ENCODE data around the gene LASP1.

The LASP1 gene

GRCh38 chr17:38870259-38871165 lies 654 bp downstream of the LASP1 start:
- peak; percentile 70 for DNase-seq

- DNase-seq = peak; percentile 71
These were observed 1.6 kb downstream of the LASP1 start for GRCh38 chr17:38871247-38872015.

DNA sequence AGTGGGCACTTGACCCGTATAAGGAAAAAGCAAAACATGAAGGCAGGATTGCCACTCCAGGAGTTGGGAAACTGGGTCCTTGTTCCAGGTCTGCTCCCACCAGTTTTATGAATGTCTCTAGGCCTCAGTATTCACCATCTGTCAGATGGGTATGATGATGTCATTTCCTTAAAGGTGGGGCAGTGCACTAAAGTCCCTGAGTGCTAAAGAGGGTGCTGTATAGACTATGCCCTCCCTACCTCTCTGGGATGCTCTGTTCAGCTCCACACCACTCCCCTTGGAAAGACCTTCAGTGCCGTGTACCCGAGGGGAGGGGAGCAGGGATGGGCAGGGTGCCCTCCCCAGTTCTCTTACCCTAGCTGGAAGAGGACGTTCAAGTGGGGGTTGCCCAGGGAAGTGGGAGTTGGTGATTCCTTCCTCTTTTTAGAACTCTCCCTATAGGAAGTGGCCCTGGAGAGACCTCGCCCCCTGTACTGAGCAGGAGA lies 2.2 kb downstream of the LASP1 start:
- DNase-seq = peak; percentile 46

DNA sequence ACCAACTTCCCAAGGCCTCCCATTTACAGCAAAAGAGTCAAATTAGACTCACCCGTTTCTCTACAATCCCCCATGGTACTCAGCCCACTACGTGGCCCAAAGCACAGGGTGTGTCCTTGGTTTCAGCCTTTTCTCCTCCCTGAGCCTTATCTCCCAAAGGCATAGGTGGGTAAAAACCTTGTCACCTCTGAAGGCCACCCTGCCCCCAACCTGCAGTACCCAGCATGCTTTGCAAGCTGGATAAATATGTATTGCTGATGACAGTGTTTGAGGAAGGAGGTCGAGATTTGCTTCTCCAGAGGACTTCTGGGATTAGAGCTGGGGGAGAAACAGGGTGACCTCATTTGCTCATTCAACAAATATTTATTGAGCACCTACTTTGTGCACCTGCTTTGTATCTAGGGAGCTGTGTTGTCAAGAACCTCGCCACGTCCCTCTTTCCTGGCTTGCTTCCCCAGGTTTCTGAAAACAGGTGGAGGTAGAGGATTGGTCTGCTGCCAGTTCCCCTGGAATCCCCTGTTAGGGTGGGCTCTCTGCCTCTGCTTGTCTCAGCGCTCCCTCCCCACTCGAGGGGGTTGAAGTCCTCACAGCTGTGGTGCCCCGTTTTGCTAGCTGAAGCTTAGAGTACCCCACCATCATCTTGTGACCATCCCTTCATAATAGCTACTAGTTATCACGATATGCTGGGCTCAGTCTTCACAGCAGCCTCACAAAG lies 3.0 kb downstream of the LASP1 start:
- no peak for DNase-seq

GRCh38 chr17:38873640-38874380 lies 4.0 kb downstream of the LASP1 start:
- DNase-seq = no peak

DNA sequence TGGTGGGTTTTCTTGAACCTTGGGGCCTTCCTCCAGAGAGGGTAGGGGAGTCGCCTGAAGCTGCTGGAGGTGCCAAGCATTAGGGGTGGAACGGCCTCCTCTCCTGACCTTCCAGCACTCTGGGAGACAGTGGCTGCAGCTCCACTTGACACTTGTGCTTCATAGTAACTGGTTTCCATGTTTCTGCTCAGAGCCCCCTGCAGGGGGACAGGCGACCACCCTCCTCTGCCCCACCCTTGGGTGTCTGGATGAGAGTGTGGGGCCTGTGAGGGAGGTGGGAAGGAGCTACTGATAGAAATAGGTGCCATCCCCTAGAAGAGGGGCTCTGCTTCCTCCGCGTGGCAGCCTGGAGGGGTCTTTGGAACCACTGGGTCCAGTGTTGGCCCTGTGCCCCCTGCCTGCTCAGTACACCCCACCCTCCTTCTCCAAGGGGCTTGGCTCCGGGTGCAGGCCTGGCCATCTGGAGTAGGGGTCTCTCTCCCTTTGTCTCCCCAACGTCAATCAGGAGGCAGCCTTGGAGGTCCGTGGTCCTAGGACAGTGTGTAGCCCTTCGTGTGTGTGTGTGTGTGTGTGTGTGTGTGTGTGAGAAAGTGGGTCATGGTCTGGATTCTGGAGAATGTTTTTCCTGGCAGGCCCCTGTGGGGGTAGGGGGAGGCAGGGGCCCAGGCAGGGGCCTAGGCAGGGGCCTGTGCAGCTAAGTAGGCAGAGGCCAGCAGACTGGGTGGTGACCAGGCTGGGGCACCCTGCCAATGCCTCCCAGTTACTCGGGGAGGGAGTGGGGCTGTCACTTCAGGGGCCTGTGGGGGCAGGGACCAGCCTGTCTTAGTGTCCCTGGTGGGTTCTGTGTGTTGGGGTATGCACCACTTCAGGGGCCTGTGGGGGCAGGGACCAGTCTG lies 4.9 kb downstream of the LASP1 start:
- no peak for DNase-seq

- no peak for DNase-seq
These were observed 5.7 kb downstream of the LASP1 start for GRCh38 chr17:38875477-38876075.

GRCh38 chr17:38877130-38877851 lies 7.4 kb downstream of the LASP1 start:
- peak; percentile 44 for DNase-seq

GRCh38 chr17:38879878-38880665 lies 10.2 kb downstream of the LASP1 start:
- no peak for DNase-seq

DNA sequence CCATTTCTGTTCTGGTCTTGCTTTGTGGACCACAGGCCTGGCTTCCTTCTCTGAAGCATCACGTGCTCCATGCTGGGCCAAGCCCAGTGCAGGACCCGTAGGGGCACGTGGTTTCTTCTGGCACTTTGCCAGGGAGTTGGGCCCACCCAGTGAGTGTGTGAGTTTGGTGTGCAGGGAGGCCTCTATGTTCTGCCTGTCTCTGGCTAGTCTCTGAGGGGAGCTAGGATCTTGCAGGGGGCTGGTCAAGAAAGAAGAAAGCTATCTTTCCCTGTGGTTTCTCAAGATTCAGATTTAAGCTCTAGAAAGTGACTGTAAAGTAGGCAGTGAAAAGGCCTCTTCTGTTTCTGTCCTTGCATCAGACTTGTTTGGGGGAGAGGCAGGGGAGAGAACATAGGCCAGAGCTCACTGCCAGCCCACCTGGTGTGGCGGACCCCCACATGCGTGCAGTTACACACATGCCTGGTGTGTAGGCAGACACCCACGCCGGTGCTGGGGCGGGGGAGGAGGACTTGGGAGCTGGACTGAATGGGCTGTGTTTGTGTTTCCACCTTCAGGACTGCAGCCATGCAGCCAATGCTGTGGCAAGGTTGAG lies 11.8 kb downstream of the LASP1 start:
- DNase-seq = peak; percentile 51

GRCh38 chr17:38882870-38883269 lies 13.0 kb downstream of the LASP1 start:
- DNase-seq = no peak

DNA sequence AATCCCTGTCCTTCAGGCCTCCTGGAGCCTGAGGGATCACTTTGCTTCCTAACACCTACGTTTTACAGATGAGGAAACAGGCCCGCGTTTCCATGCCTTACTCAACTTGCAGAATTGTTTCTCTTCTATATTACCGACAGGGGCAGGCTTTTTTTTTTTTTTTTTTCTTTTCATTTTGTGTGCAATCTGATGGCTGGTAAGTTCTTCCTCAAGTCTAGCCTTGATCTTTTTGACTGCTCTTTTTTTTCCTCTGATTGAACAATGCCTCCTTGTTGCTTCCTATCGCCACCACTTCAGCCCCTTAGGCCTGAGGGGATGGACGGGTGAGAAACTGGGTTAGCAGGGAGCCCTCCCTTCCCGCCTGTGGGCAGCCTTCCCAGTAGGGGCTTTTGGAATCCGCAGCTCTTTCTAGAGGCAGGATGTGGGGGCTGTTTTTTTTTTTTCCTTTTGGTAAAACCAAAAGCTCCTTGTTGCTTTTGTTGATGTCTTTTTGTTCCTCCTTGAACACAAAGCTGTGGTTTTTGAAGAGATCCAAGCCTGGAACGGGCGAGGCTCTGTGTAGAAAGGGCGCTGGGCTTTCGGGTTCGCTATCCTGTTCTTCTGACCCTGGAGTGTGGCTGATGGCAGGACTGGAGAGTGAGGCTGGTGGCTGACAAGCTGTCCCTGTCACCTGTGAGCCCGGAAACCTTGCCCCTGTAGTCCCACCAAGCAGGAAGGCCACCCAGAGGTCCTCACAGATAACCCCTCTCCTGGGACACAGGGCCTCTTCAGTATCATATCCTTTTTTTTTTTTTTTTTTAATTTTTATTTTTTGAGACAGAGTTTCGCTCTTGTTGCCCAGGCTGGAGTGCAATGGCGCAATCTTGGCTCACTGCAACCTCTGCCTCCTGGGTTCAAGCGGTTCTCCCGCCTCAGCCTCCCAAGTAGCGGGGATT lies 14.0 kb downstream of the LASP1 start:
- DNase-seq = no peak

DNA sequence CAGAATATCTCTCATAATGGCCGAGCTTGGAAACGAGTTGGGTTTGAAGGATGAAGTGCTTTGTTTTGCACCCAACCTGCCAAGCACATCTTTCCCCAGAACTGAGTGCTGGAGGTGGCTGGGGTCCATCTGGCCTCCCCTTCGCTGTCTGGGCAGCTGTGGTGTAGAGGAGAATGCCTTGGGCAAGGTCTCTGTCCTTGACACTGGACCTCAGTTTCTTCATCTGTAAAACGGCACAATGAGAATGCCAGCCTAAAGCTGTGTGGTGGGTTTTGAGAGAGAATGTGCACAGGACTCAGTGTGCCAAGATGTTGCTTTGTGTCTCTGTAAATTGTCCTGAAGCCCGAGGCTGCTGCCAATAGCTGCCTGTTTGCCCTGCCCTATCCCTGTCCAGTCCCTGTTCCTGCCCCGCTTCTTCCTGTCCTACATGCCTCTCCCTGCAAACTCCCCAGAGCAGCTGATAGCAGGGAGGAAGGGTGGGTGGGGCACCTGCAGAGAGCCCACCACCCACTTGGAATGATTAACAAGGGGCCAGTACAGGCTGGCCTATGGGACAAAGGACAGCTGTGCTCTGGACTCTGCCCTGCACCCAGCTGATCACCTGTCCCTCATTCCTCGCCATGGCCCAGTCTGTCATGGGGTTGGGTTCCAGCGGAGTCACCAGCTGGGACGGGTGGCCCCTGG lies 15.3 kb downstream of the LASP1 start:
- DNase-seq = no peak

- no peak for DNase-seq
These were observed 16.1 kb downstream of the LASP1 start for GRCh38 chr17:38885728-38886642.

GRCh38 chr17:38886643-38887010 lies 16.8 kb downstream of the LASP1 start:
- no peak for DNase-seq

DNA sequence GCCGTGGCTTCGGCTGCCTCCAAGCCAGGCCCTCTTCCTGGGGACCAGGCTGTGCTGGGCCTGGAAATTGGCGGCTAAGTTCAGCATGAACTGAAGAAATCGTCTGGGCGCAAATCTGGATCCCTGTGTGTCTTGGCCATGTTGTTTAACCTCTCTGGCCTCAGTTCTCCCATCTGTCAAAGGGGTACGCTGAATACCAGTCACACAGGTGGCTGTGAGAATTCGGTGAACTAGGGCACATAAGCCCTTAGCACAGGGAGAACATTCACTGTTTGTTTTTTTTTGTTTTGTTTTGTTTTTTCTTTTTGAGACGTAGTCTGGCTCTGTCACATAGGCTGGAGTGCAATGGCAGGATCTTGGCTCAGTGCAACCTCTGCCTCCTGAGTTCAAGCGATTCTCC lies 19.0 kb downstream of the LASP1 start:
- DNase-seq = no peak

Measured in CD4-positive, alpha-beta T cell treated with Interleukin-10 for 1 hour (primary cell).